HEK293T (cell line): ENCODE measurements around the gene NOSTRIN.

ENCODE experiments used
- ELF4 ChIP-seq: fragments of 450-650 bp; IDR thresholded peaks from 2 replicates; pipeline ENCODE4 v1.6.1; 2017; ENCODE audit warnings: antibody characterized with exemption
- SP1 ChIP-seq: fragments of 450-650 bp; IDR thresholded peaks from 2 replicates; pipeline ENCODE4 v1.6.1; 2017
- SUZ12 ChIP-seq: fragments of 450-650 bp; IDR thresholded peaks from 2 replicates; pipeline ENCODE4 v1.6.1; 2016; ENCODE audit warnings: mild to moderate bottlenecking
- ZNF384 ChIP-seq: fragments of 450-650 bp; IDR thresholded peaks from 2 replicates; pipeline ENCODE4 v1.6.1; 2016

GRCh38 chr2:168821992-168822391 lies 19.6 kb downstream of the NOSTRIN start:
- TF ChIP-seq SP1 (no peak), SUZ12 (no peak), ELF4 (no peak), ZNF384 (no peak)
